ENCODE results near the gene SPOCK2. TPM values are rescaled to one million over a fixed set of nuclear protein-coding genes. Genes with fewer than 3 reads are reported as not detected.

SPOCK2 gene
- total RNA-seq, 1 donor from 2014 or later: 0.54 TPM

DNA sequence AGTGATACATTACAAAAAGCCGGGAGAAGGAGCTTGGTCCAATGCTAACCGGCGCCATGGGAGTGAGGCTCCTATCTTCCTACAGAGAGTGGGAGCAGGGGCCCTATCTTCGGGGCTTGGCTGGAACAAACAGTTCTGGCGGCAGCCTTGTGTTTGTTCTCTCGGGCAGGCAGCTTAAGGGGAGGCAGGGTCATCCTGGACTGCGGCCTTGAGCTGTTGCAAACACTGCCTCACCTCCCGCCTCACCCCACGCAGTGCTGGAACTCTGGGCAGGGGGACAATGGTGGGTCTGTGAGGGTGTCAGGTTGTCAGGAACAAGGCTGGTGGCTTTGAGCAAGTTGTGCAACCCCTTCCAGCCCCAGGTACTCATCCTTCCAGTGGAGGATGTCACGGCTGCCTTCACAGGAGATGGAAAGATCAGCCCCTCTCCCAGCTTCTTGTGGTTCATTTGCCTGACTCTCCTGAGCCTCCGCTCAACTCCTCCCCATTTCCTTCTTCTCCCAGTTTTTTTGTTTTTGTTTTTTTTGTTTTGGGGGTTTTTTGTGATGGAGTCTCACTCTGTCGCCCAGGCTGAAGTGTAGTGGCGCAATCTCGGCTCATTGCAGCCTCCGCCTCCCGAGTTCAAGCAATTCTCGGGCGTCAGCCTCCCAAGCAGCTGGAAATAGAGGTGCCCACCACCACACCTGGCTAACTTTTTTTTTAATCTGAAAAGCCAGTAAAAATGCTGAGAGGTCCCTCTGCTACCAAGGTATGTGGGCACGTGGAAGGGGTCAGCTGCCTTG is 57.4 kb downstream of the SPOCK2 start:
- Mint-ChIP-seq H3K4me3 (ENCODE audit: unreplicated experiment) (no peak overlapping the region), H3K27me3 (ENCODE audit: unreplicated experiment) (peaks cover 2% of the 10 kb centered on the region), H3K9me3 (ENCODE audit: unreplicated experiment) (no peaks in the 10 kb centered on the region), H3K27ac (ENCODE audit: unreplicated experiment) (no peak overlapping the region), H3K4me1 (ENCODE audit: unreplicated experiment) (peaks cover 7% of the 10 kb centered on the region), H3K36me3 (ENCODE audit: unreplicated experiment) (no peaks in the 10 kb centered on the region)
- TF ChIP-seq, protein P1, sequence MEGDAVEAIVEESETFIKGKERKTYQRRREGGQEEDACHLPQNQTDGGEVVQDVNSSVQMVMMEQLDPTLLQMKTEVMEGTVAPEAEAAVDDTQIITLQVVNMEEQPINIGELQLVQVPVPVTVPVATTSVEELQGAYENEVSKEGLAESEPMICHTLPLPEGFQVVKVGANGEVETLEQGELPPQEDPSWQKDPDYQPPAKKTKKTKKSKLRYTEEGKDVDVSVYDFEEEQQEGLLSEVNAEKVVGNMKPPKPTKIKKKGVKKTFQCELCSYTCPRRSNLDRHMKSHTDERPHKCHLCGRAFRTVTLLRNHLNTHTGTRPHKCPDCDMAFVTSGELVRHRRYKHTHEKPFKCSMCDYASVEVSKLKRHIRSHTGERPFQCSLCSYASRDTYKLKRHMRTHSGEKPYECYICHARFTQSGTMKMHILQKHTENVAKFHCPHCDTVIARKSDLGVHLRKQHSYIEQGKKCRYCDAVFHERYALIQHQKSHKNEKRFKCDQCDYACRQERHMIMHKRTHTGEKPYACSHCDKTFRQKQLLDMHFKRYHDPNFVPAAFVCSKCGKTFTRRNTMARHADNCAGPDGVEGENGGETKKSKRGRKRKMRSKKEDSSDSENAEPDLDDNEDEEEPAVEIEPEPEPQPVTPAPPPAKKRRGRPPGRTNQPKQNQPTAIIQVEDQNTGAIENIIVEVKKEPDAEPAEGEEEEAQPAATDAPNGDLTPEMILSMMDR (IDR thresholded peaks at IDR 0.05): no peak
- no peak for DNase-seq (ENCODE audit: extremely low spot score, unreplicated experiment)

DNA sequence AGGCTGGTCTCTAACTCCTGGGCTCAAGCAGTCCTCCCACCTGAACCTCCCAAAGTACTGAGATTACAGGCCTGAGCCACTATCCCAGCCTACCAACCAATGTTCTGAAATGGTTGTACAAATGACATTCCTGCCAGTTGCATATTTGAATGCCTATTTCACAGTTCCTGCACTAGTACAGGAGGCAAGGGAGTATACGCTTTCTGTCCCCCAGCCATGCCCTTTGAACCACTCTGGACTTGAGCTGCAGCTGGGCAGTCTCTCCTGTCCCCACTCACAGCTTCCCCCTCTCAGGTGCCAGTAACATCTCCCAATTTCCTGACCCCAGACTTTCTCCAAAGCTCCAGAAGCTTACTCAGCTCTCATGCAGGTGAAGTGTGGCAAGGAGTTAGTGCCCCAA is 58.9 kb downstream of the SPOCK2 start:
- H3K36me3 Mint-ChIP-seq (ENCODE audit: unreplicated experiment): no peaks in the 10 kb centered on the region
- TF ChIP-seq, protein P1 (IDR thresholded peaks at IDR 0.05): no peak
- no peak overlapping the region for H3K4me3 Mint-ChIP-seq (ENCODE audit: unreplicated experiment)
- no peak for DNase-seq (ENCODE audit: extremely low spot score, unreplicated experiment)
- no peak overlapping the region for H3K27ac Mint-ChIP-seq (ENCODE audit: unreplicated experiment)
- peaks cover 7% of the 10 kb centered on the region for H3K4me1 Mint-ChIP-seq (ENCODE audit: unreplicated experiment)
- peaks cover 2% of the 10 kb centered on the region for H3K27me3 Mint-ChIP-seq (ENCODE audit: unreplicated experiment)
- no peaks in the 10 kb centered on the region for H3K9me3 Mint-ChIP-seq (ENCODE audit: unreplicated experiment)

DNA sequence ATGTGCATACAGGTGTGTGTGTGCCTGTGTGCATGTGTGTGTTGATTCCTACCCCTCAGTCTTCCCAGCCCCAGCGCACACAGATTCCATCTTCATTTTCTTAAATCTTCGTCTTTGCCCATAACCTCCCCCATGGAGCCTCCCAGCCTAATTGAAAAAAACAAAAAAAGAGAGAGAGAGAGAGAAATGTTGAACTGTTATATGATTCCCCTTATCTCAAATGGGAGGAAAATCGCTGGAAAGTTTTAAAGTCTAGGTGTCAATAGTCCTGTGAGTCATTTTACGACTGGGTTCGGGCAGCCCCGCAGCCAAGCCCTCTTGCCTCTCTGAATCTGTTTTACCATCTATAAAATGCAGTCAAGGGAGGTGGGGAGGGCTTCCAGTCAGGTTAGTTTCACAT is 60.9 kb downstream of the SPOCK2 start:
- peaks cover 2% of the 10 kb centered on the region for H3K27me3 Mint-ChIP-seq (ENCODE audit: unreplicated experiment)
- DNase-seq (ENCODE audit: extremely low spot score, unreplicated experiment): no peak
- no peak overlapping the region for H3K4me3 Mint-ChIP-seq (ENCODE audit: unreplicated experiment)
- H3K27ac Mint-ChIP-seq (ENCODE audit: unreplicated experiment): no peak overlapping the region
- H3K9me3 Mint-ChIP-seq (ENCODE audit: unreplicated experiment): no peaks in the 10 kb centered on the region
- peaks cover 7% of the 10 kb centered on the region for H3K4me1 Mint-ChIP-seq (ENCODE audit: unreplicated experiment)
- H3K36me3 Mint-ChIP-seq (ENCODE audit: unreplicated experiment): no peaks in the 10 kb centered on the region
- TF ChIP-seq, protein P1 (IDR thresholded peaks at IDR 0.05): no peak

DNA sequence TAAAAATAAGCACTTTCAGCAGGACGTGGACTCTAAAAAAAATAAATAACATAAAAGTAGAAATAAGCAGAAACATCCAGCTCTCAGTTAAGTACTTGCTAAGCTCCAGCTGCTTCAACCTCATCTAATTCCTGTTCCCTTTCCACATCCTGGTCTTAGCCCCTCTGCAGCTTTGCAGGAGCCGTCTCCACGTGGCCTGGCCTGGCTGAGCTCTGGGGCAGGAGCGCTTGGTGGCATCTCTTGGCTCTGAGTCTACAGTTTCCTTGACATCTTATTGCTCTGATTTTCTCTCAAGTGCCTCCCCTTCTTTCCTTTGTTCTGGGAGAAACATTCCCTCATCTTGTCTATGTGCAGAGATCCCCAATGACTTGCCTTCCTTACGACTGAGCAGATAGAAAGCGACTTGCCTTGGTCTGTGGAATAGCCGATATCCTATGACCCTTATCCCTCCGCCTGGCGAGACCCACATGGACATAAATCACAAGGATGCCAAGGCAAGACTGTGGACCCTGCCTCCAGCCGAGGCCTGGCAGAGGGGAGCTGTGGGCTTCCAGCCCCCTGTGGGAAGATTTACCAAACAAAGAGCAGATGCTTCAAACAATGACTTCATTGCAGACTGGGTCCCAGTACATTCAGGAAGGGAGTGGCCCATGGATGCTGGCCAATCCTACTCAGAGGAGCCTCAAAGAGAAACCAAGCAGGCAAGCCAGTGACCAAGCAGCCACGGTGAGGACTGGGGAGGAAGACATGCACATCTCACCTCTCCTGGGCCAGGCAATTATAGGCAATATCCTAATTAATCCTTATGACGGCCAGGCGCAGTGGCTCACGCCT is 61.9 kb downstream of the SPOCK2 start:
- no peak for DNase-seq (ENCODE audit: extremely low spot score, unreplicated experiment)
- TF ChIP-seq, protein P1 (IDR thresholded peaks at IDR 0.05): no peak
- H3K4me3 Mint-ChIP-seq (ENCODE audit: unreplicated experiment): no peak overlapping the region
- no peaks in the 10 kb centered on the region for H3K9me3 Mint-ChIP-seq (ENCODE audit: unreplicated experiment)
- H3K27me3 Mint-ChIP-seq (ENCODE audit: unreplicated experiment): peaks cover under 1% of the 10 kb centered on the region
- no peak overlapping the region for H3K27ac Mint-ChIP-seq (ENCODE audit: unreplicated experiment)
- H3K36me3 Mint-ChIP-seq (ENCODE audit: unreplicated experiment): no peaks in the 10 kb centered on the region
- peaks cover 7% of the 10 kb centered on the region for H3K4me1 Mint-ChIP-seq (ENCODE audit: unreplicated experiment)

DNA sequence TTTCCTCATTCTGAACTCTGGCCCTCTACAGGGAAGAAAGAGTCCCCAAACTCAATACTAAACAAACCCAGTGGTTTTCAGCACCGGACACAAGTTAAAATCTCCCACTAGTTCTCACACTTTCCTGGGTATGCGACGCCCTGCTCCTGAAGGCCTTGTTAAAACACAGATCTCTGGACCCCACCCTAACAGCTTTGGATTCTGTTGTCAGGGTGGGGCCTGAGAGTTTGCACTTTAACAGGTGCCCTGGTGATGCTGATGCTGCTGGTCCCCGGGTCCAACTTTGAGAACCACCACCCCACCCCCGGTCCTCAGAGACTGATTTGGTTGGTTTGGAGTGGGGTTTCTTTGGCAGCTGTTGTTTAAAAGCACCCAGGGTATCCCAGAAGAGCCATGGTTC is 62.5 kb downstream of the SPOCK2 start:
- no peaks in the 10 kb centered on the region for H3K36me3 Mint-ChIP-seq (ENCODE audit: unreplicated experiment)
- H3K4me3 Mint-ChIP-seq (ENCODE audit: unreplicated experiment): no peak overlapping the region
- H3K4me1 Mint-ChIP-seq (ENCODE audit: unreplicated experiment): peaks cover 7% of the 10 kb centered on the region
- H3K27me3 Mint-ChIP-seq (ENCODE audit: unreplicated experiment): no peaks in the 10 kb centered on the region
- no peaks in the 10 kb centered on the region for H3K9me3 Mint-ChIP-seq (ENCODE audit: unreplicated experiment)
- H3K27ac Mint-ChIP-seq (ENCODE audit: unreplicated experiment): no peak overlapping the region
- TF ChIP-seq, protein P1 (IDR thresholded peaks at IDR 0.05): no peak
- DNase-seq (ENCODE audit: extremely low spot score, unreplicated experiment): no peak
